Cardiac septum (tissue), 1 donor: Measurements from ENCODE around the gene MTRF1. TPM values are rescaled to one million over a fixed set of nuclear protein-coding genes. Genes with fewer than 3 reads are reported as not detected.
"Not testable (repeated sequence)": the region's sequence is repeated elsewhere in the genome, so short reads cannot be mapped to it uniquely, and the experiment has no call there.

ENCODE experiments used
- DNase-seq: peaks from one replicate; pipeline ENCODE4 v3.0.0-alpha.2; 2020; ENCODE audit warnings: low spot score
- intact Hi-C: fragments of 100-400 bp; cut with DNase I; formaldehyde crosslinking; loops from one replicate; pipeline ENCODE4 v1.14.0; 2022
- total RNA-seq: library from RNA; stranded (reverse); fragmentation: NEBNext Ultra II Directional; extraction: Animal tissue kit (Norgen Biotek cat#: 25700); gene quantifications from one replicate; pipeline ENCODE4 v1.2.1, GENCODE V29; 2021
- donor health status: DM: no; HTN: no; CAD: no.

Gene MTRF1
- total RNA-seq, 1 donor from 2014 or later = 8.5 TPM

DNA sequence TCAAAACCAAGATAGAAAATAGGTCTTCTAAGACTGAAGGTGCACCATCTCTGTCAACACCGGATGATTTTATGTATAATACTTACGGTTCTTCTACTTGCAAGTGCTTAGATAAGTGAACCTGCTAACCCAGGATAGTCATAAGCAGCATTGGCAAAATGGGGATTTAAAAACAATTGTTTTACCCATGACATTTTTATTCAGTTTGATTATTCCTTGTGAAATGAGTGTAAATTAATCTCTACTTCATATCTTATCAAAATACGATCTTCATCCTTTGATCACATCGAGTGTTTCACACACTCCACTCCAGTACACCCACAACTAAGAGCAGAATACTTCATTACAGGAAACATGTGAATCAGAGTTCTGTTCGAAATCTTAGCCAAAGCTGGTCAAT, 23.0 kb upstream of the MTRF1 start:
- intact Hi-C loops = no loop called here
- DNase-seq = no peak

DNA sequence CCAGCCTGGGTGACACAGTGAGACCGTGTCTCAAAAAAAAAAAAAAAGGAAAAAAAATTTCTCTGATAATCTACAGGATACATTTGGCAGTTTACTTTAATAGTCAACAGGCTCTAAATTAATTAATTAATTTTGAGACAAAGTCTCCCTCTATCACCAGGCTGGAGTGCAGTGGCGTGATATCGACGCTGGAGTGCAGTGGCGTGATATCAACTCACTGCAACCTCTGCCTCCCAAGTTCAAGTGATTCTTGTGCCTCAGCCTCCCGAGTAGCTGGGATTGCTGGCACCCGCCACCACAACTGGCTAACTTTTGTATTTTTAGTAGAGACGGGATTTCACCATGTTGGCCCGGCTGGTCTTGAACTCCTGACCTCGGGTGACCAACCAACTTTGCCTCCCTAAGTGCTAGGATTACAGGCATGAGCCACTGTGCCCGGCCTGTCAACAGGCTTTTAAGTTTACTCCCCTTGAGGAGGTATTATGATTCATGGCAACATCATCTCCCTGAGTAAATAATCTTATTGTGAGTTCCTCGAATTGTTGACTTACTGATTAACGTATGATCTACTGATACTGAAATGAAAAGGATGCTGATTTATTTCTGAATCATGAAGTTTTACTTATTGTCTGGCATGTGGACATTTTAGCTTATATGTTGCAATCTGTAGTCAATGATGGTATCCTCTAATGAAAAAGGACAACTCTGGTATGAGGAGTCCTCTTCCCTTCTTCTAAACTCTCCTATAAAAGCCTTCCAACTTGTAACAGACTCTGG, 21.3 kb upstream of the MTRF1 start:
- intact Hi-C loops = no loop called here
- DNase-seq = no peak

GRCh38 chr13:41282129-41282571, 18.8 kb upstream of the MTRF1 start:
- DNase-seq = no peak
- intact Hi-C loops = no loop called here

DNA sequence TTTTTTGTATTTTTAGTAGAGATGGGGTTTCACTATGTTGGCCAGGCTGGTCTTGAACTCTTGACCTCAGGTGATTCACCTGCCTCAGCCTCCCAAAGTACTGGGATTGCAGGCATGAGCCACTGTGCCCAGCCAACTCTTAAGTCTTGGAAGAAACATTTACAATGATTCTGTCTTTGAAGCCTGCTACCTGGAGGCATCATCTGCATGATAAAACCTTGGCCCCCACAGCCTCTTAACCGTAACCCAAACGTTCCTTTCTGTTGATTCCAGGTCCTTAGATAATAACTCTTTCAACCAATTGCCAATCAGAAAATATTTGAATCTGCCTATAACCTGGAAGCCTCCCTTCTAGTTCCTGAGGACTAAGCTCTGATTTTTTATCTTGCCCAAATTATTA, 15.8 kb upstream of the MTRF1 start:
- DNase-seq, intact Hi-C loops: not testable (repeated sequence)

DNA sequence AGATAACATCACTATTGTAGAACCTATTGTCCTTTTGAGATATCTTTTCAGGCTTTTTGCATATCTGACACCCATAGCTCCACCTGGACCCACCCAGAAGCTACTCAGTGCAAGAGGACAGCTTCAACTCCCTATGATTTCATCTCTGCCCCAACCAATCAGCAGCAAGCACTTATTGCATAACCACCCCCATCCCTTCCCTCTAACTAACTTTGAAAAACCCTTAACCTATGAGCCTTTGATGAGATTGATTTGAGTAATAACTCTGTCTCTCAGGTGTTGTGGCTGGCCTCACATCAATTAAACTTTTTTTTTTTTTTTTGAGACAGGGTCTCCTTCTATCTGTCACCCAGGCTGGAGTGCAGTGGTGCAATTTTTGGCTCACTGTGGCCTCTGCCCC, 13.4 kb upstream of the MTRF1 start:
- DNase-seq = no peak
- intact Hi-C loops = no loop called here

DNA sequence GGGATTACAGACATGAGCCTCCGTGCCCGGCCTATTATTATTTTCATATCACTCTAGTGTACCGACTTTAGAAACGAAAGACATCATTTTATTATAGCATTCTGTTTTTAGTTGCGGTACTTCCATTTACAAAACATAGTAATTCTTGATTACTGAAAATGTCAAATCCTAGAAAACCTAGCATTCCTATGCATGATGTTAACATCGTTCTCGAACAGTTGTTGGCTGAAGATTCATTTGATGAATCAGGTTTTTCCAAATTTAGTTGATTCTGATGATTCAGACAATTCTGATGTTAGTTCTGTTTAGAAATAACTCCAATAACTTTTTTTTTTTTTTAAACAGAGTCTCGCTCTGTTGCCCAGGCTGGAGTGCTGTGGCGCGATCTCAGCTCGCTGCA, 11.5 kb upstream of the MTRF1 start:
- intact Hi-C loops = no loop called here

DNA sequence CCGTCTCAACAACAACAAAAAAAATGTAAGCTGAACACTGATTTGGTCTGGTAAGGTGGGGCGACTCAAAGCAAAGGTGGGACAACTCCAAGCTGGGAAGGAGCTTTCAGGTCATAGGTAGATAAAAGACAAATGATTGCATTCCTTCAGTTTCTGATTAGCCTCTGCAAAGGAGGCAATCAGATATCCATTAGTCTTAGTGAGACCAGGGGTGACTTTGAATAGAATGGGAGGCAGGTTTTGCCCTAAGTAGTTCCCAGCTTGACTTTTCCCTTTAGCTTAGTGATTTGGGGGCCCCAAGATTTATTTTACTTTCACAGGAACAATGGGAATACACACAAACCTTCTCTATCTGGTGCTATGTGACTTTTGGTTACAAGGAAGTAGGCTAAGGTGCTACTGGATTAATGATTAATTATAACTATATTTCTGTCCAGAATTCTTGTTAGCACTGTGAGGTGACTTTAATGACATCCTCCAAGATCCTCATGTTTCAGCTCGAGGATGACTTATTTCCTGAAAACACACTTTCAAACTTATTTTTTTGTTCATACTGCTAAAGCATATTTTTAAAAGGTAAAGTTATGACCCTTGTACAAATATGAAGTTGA, 10.6 kb upstream of the MTRF1 start:
- intact Hi-C loops = no loop called here
- DNase-seq = no peak

More for the DNA sequence above, 11.5 kb upstream of the MTRF1 start:
- no peak for DNase-seq

- intact Hi-C loops = no loop called here
- DNase-seq = no peak
These were observed 8.3 kb upstream of the MTRF1 start for GRCh38 chr13:41271456-41272285.

- DNase-seq = no peak
- intact Hi-C loops = no loop called here
These were observed 5.4 kb upstream of the MTRF1 start for GRCh38 chr13:41268764-41269163.

DNA sequence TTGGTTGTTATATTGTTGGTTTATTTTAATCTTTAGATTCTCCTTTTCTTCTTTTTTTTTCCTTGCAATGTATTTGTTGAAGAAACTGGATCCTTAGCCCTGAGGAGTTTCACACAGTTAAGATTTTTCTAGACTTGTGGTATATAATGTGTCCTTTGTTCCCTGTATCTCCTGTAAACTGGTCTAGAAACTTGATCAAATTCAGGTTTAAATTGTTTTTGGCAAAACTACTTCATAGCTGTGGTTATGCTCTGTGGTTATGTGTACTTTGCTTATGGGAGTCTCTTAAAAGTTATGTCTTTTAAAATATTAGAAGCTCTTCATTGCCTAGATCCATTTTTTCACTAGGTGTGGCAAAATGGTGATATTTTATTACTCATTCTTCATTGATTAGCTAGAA, 3.7 kb upstream of the MTRF1 start:
- intact Hi-C loops = no loop called here
- no peak for DNase-seq

GRCh38 chr13:41259875-41260501, 3.4 kb downstream of the MTRF1 start:
- no peak for DNase-seq
- intact Hi-C loops = loop anchor here (5.0 kb wide), 1 partner anchor 128 kb away; the partner anchor contains the start of gene KBTBD6

- DNase-seq = no peak
- intact Hi-C loops = no loop called here
These were observed 5.8 kb downstream of the MTRF1 start for GRCh38 chr13:41257535-41257934.

- intact Hi-C loops = no loop called here
- DNase-seq = no peak
These were observed 8.5 kb downstream of the MTRF1 start for GRCh38 chr13:41254902-41255301.

DNA sequence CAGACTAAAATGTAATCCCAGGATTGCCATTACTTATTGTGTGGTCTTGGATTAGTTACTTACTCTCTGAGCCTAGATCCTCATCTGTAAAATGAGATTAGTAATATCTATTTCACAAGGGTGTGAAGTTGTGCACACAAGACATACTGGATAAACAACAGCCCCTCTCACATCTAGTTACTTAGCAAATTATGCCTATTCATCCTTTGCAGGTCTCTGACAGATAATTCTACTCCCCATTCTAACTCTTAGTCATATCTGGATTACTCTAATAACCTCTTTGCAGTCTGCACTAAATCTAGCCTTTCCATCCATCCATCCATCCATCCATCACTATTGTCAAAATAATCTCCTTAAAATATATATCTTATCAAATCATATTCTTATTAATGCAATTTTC, 12.4 kb downstream of the MTRF1 start:
- no peak for DNase-seq
- intact Hi-C loops = no loop called here

DNA sequence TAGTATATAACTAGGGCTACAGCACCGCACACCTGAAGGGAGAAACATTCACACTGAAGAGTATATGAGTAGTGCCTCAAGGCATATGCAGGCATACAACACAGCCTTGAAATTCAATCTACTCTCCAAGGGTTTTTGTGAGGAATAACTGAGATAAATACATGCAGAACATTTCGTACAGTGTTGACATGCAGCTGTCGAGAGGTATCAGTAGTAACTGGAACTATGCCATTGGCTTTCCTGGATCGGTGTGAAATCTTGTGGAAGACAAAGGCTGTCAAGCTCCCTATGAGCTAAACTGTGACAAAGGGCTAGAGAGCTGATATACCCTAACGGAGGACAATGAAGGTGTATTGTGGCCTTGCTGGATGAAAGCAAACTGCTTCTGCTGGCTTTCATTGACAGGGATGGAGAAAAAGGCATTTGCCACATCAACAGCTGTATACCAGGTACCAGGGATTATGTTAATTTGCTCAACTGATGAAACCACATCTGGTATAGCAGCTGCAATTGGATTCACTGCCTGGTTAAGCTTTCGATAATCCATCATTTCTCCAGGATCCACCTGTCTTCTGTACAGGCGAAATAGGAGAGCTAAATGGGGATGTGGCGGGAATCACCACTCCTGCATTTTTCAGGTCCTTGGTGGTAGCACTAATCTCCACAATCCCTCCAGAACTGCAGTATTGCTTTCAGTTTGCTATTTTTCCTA, 16.3 kb downstream of the MTRF1 start:
- intact Hi-C loops = no loop called here
- DNase-seq = no peak

DNA sequence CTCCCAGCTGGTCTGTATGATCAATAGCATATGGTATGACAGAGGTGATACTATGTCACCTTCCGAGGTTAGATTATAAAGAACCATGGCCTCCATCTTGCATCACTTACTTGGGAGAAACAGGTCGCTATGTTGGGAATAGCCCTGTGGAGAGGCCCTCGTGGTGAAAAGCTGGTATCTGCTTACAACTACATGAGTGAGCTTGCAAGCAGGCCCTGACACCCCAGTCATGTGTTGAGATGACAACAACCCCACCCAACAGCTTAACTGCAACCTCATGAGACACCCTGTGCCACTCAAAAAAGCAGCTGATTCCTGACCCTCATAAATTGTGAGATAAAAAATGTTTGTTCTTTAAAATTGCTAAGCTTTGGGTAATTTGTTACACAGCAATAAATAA, 18.8 kb downstream of the MTRF1 start:
- intact Hi-C loops = no loop called here
- no peak for DNase-seq

DNA sequence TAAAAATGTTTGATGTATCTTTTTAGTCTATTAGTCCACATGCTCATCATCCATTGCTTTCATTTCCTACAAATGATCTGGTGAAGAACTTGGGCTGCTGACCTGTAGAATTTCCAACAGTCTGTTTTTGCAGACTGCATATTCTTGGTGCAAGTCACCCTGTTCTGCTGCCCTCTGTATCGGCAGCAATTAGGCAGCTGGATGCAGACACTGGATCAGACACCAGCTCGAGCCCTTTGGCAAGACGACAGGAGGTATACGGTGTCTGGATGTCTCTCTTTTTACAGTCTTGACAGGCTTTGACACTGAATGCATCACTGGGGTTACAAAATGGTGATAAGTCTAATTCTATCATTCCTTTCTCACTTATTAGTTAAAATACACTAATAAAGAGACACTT, 21.8 kb downstream of the MTRF1 start:
- no peak for DNase-seq
- intact Hi-C loops = no loop called here

DNA sequence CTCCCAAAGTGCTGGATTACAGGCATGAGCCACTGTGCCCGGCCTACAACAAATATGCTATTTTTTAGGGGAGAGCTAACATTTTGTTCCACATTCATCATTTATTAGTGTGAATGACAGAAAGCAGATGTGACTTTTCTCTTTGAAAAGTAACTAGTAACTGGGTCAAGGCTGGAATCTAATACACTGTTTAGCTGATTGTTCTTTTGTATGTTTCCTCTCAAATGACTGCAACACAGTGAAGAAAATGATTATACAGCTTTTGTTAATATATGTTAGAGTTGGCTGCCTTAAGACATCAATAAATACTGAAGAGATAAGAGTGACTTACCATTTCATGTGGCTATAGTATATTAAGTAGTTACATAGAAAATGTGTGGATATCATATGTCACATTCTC, 27.0 kb downstream of the MTRF1 start:
- intact Hi-C loops = no loop called here
- no peak for DNase-seq
